Measurements from ENCODE around the gene CUL2.

The CUL2 gene

DNA sequence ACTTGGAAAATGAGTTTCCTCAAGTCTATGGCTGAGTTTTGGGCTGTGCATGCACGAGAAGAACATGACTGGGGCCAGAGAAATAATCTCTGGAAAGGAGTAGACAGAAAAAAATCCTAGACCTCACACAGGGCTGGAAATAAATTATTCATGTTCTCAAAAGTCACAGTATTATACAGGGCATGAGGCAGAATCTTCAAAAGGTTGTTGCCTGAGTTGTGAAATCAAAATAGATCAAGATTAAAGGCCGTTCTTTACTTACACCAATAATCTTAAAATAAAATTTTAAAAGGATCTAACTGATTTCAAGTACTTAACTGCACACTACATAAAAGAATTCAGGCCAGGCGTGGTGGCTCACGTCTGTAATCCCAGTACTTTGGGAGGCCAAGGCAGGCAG, 22.4 kb upstream of the CUL2 start:
- H3K4me3 ChIP-seq (ENCODE audit: low read depth, low read length) = no peak overlapping the region
- TF ChIP-seq, protein P1, sequence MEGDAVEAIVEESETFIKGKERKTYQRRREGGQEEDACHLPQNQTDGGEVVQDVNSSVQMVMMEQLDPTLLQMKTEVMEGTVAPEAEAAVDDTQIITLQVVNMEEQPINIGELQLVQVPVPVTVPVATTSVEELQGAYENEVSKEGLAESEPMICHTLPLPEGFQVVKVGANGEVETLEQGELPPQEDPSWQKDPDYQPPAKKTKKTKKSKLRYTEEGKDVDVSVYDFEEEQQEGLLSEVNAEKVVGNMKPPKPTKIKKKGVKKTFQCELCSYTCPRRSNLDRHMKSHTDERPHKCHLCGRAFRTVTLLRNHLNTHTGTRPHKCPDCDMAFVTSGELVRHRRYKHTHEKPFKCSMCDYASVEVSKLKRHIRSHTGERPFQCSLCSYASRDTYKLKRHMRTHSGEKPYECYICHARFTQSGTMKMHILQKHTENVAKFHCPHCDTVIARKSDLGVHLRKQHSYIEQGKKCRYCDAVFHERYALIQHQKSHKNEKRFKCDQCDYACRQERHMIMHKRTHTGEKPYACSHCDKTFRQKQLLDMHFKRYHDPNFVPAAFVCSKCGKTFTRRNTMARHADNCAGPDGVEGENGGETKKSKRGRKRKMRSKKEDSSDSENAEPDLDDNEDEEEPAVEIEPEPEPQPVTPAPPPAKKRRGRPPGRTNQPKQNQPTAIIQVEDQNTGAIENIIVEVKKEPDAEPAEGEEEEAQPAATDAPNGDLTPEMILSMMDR (IDR thresholded peaks at IDR 0.05; ENCODE audit: low read depth, low read length) = no peak
- no peak for DNase-seq (ENCODE audit: low read depth, low spot score)
- in situ Hi-C loops (cut with HindIII; ENCODE audit: low sequenced_read_pairs) = no loop called here

DNA sequence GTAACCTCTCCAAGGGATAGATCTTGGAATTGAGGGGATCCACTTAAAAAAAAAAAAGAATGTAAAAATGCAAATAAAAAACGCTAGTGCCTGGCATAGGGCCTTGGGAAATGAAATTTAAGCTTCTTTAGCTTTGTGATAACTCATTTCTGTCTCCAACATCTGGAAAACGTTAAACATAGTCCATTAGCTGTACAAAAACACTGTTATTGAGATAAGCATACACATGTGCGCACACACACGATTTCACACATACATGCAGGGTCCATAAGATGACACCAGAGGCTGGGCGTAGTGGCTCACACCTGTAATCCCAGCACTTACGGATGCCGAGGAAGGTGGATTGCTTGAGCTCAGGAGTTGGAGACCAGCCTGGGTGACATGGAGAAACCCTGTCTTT, 13.7 kb upstream of the CUL2 start:
- TF ChIP-seq, protein P1 (IDR thresholded peaks at IDR 0.05; ENCODE audit: low read depth, low read length) = no peak
- in situ Hi-C loops (cut with HindIII; ENCODE audit: low sequenced_read_pairs) = no loop called here
- DNase-seq (ENCODE audit: low read depth, low spot score) = no peak

DNA sequence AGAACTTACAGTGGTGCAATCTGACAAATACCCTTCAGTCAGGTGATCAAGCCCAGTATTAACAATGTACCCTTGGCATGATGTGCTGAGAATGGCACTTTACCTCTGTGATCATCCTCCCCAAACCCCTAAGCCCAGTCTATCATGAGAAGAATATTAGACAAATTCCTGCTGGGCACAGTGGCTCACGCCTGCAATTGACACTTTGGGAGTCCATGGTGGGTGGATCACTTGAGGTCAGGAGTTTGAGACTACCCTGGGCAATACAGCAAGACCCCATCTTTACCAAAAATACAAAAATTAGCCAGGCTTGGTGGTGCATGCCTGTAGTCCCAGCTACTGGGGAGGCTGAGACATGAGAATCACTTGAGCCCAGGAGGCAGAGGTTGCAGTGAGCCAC, 7.4 kb upstream of the CUL2 start:
- DNase-seq (ENCODE audit: low read depth, low spot score) = no peak
- in situ Hi-C loops (cut with HindIII; ENCODE audit: low sequenced_read_pairs) = no loop called here
- H3K4me3 ChIP-seq (ENCODE audit: low read depth, low read length) = no peak overlapping the region
- TF ChIP-seq, protein P1 (IDR thresholded peaks at IDR 0.05; ENCODE audit: low read depth, low read length) = no peak

More for the DNA sequence above, 13.7 kb upstream of the CUL2 start:
- H3K4me3 ChIP-seq (ENCODE audit: low read depth, low read length) = no peak overlapping the region

DNA sequence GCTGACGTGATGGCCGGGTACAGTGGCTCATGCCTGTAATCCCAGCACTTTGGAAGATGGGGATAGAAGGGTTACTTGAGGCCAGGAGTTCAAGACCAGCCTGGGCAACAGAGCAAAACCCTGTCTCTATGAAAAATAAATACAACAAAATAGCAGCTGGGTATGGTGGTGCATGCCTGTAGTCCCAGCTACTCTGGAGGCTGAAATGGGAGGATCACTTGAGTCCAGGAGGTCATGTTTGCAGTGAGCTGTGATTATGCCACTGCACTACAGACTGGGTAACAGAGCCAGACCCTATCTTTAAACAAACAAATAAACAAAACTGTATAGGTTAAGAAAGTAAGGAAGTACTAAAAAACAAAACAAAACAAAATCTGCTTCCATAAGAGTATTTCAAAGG, 6.2 kb upstream of the CUL2 start:
- no peak overlapping the region for H3K4me3 ChIP-seq (ENCODE audit: low read depth, low read length)
- in situ Hi-C loops (cut with HindIII; ENCODE audit: low sequenced_read_pairs) = no loop called here
- DNase-seq (ENCODE audit: low read depth, low spot score) = no peak
- TF ChIP-seq, protein P1 (IDR thresholded peaks at IDR 0.05; ENCODE audit: low read depth, low read length) = no peak

DNA sequence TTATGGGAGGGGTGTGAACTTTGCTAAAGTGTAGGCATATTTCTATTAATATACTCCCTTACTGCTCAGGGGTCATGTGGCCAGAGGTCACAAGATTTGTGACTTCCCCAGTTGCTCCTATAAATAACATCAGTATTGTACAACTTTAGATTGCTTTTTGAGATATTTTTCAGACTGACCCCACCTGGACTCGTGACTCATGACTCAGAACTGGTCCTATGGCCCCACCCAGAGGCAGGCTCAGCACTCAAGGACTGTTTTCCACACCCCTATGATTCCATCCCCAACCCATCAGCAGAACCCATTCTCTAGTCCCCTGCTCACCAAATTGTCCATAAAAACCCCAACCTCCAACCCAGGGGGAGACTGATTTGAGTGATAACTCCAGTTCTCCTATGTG, 2.7 kb upstream of the CUL2 start:
- TF ChIP-seq, protein P1 (IDR thresholded peaks at IDR 0.05; ENCODE audit: low read depth, low read length) = no peak
- no peak overlapping the region for H3K4me3 ChIP-seq (ENCODE audit: low read depth, low read length)
- no peak for DNase-seq (ENCODE audit: low read depth, low spot score)

DNA sequence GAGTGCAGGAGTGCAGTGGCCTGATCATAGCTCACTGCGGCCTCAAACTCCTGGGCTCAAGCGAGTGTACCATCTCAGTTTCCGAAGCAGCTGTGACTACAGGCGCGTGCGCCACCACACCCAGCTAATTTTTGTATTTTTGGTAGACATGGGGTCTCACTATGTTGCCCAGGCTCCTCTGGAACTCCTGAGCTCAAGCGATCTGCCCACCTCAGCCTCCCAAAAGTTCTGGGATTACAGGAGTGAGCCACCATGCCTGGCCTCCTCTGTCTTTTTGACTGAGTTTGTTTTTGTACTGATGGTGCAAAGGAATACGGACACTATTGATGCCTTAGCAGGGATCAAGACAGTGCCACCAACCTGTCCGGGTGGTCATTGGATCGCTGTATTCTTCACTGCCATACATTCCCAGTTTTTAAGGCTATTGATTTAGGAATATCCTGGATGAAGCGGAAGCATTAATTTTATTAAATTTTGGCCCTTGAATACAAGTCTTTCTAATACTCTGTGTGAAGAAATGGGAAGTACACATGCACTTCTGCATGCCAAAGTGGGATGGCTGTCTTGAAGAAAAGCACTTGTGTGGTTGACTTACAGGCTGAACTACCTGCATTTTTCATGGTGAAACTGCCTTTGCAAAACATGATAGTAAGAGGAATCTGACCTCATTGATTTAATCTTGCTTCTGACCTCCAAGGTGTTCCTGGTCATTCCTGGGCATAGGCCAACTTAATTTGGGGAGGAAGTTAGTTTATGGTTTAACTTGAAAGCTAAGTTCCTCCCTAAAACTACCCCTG, 2.1 kb upstream of the CUL2 start:
- DNase-seq (ENCODE audit: low read depth, low spot score) = no peak
- TF ChIP-seq, protein P1 (IDR thresholded peaks at IDR 0.05; ENCODE audit: low read depth, low read length) = no peak
- H3K4me3 ChIP-seq (ENCODE audit: low read depth, low read length) = no peak overlapping the region
- in situ Hi-C loops (cut with HindIII; ENCODE audit: low sequenced_read_pairs) = no loop called here

More for the DNA sequence above, 2.7 kb upstream of the CUL2 start:
- in situ Hi-C loops (cut with HindIII; ENCODE audit: low sequenced_read_pairs) = no loop called here
